Measurements from ENCODE around the gene CNOT2. TPM values are rescaled to one million over a fixed set of nuclear protein-coding genes. Genes with fewer than 3 reads are reported as not detected.

CNOT2 gene, protein sequence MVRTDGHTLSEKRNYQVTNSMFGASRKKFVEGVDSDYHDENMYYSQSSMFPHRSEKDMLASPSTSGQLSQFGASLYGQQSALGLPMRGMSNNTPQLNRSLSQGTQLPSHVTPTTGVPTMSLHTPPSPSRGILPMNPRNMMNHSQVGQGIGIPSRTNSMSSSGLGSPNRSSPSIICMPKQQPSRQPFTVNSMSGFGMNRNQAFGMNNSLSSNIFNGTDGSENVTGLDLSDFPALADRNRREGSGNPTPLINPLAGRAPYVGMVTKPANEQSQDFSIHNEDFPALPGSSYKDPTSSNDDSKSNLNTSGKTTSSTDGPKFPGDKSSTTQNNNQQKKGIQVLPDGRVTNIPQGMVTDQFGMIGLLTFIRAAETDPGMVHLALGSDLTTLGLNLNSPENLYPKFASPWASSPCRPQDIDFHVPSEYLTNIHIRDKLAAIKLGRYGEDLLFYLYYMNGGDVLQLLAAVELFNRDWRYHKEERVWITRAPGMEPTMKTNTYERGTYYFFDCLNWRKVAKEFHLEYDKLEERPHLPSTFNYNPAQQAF
- total RNA-seq (2021) (57.9 and 85.4 TPM in 2 replicates), Bru-seq, nascent RNA (percentile 95 among the genes with signal in this experiment), BruChase-seq, experiment 1, labeled RNA remaining after a 2-hour chase (percentile 92 among the genes with signal in this experiment), BruChase-seq, experiment 2, labeled RNA remaining after a 6-hour chase (percentile 68 among the genes with signal in this experiment)
- long read RNA-seq, transcript CNOT2-201 (16 exons, 3,282 nt): major isoform, 54 of 94 reads
- long read RNA-seq, partial matches to known transcripts: 11 of 94 reads
- long read RNA-seq, other reads (novel, unspliced or antisense): 29 of 94 reads

DNA sequence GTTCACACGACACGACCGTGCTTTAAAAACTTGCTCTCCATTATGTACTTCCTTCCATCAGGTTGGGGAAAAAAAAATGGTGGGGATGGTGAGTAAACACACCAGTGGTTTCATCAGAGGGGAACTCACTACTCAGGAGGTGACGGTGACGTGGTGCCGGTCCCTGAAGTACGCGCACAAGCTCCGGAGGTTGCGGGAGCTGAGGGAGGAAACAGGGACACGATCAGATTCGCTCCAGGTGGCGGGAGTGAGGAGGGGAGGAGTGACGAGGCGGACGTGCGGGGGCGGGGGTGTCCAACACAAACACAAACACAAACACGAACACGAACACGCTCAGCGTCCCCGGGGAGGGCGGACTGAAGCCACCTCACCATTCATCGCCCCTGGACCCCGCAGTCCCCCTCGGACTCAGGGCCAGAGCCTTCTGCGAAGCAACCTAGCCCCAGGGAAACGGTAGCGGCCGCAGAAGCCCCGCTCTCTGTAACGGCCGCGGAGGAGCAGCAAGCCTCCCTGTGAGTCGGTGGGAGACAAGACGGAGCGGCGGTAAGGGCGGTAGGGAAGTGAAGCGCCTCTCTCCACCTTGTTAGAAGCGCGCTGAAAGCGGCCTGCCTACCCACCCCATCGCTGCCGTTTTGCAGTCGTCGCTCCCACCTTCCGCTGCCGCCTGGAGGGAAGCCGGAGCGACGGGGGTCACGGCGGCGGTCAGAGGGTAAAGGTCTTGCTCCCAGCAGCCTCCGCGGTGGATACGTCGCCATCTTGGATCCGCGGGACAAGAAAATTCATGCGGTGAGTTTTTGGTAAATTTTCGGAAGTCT is at the start of gene CNOT2:
Gene CNOT2, plus strand, starts transcription at position 739 of the 815 bp plus-strand sequence. CDS start 34,794 bp downstream, outside the sequence.
- H3K79me2 ChIP-seq (ENCODE audit: low read depth): peaks cover 63% of the 10 kb centered on the region

DNA sequence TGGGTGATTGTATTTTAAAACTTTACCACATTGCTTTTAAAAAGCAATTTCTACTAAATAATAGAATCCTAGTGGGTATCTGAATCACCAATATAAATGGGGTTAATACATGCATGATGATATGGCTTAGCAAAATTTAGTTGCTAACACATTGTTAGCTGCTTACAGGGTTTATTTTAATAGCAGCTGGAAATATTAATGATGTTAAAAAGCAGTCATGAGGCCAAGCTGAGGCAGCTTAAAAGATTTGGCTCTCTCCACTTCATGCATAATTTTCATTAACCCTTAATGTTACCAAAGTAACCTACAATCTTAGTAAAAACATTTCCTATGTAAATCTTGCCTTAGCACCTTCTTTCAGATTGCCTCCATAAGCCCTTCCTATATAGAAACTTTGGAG is 49.2 kb upstream of the CNOT2 start:
- no peak overlapping the region for H3K27ac ChIP-seq
- no peaks in the 10 kb centered on the region for H3K9me3 ChIP-seq (ENCODE audit: insufficient read depth, low read depth)
- DNase-seq: no peak
- no peaks in the 10 kb centered on the region for H3K79me2 ChIP-seq (ENCODE audit: low read depth)
- H3F3A ChIP-seq (ENCODE audit: insufficient read depth, low read depth): no peaks in the 10 kb centered on the region
- TF ChIP-seq, protein P1, sequence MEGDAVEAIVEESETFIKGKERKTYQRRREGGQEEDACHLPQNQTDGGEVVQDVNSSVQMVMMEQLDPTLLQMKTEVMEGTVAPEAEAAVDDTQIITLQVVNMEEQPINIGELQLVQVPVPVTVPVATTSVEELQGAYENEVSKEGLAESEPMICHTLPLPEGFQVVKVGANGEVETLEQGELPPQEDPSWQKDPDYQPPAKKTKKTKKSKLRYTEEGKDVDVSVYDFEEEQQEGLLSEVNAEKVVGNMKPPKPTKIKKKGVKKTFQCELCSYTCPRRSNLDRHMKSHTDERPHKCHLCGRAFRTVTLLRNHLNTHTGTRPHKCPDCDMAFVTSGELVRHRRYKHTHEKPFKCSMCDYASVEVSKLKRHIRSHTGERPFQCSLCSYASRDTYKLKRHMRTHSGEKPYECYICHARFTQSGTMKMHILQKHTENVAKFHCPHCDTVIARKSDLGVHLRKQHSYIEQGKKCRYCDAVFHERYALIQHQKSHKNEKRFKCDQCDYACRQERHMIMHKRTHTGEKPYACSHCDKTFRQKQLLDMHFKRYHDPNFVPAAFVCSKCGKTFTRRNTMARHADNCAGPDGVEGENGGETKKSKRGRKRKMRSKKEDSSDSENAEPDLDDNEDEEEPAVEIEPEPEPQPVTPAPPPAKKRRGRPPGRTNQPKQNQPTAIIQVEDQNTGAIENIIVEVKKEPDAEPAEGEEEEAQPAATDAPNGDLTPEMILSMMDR (conservative IDR thresholded peaks at IDR 0.05): no peak
- no peak for TF ChIP-seq EZH2 (IDR thresholded peaks at IDR 0.05; ENCODE audit: low read depth)
- H3K4me2 ChIP-seq: no peak overlapping the region
- no peaks in the 10 kb centered on the region for H3K9me2 ChIP-seq (ENCODE audit: insufficient read depth)
- no peaks in the 10 kb centered on the region for H3K36me3 ChIP-seq (ENCODE audit: low read depth)
- no peaks in the 10 kb centered on the region for H3K27me3 ChIP-seq (ENCODE audit: insufficient read depth, low read depth)
- intact Hi-C loops (cut with micrococcal nuclease; ENCODE audit: unreplicated experiment): no loop called here
- no peak overlapping the region for H3K4me3 ChIP-seq
- no peak overlapping the region for H2AFZ ChIP-seq
- no TSS peak for BruUV-seq (replicated peaks)
- peaks cover 12% of the 10 kb centered on the region for H3K4me1 ChIP-seq (replicated peaks; ENCODE audit: insufficient read depth)
- CTCF ChIA-PET: no interaction called here
- H4K20me1 ChIP-seq (ENCODE audit: insufficient read depth): no peaks in the 10 kb centered on the region
- POLR2A ChIA-PET (ENCODE audit: unreplicated experiment): interaction anchor here (0.6 kb wide), 1 partner anchor 459 kb away, joined by 4 read pairs; no protein-coding TSS in a partner anchor

More for the DNA sequence above, at the start of gene CNOT2:
- Histone ChIP-seq H3K4me2 (peak within 1 kb of the TSS; percentile 99), H3K4me1 (replicated peaks; ENCODE audit: insufficient read depth) (peaks cover 37% of the 10 kb centered on the region), H3K27me3 (ENCODE audit: insufficient read depth, low read depth) (no peaks in the 10 kb centered on the region), H2AFZ (peak within 1 kb of the TSS; percentile 99), H3K36me3 (ENCODE audit: low read depth) (peaks cover 25% of the 10 kb centered on the region), H3K4me3 (peak within 1 kb of the TSS; percentile 97), H4K20me1 (ENCODE audit: insufficient read depth) (peaks cover 31% of the 10 kb centered on the region), H3K9me3 (ENCODE audit: insufficient read depth, low read depth) (no peaks in the 10 kb centered on the region), H3K9me2 (ENCODE audit: insufficient read depth) (no peaks in the 10 kb centered on the region), H3F3A (ENCODE audit: insufficient read depth, low read depth) (peaks cover 20% of the 10 kb centered on the region), H3K27ac (peak within 1 kb of the TSS; percentile 98)
- DNase-seq: peak; percentile 79 to 85
- CTCF ChIA-PET: no interaction called here
- intact Hi-C loops (cut with micrococcal nuclease; ENCODE audit: unreplicated experiment): loop anchor here (2.0 to 5.0 kb wide), 2 partner anchors 124 to 342 kb away; partner anchors contain the start of gene KCNMB4
- BruUV-seq (replicated peaks): TSS peak; percentile 44
- TF ChIP-seq, protein P1 (conservative IDR thresholded peaks at IDR 0.05): no peak
- TF ChIP-seq EZH2 (IDR thresholded peaks at IDR 0.05; ENCODE audit: low read depth): no peak
- POLR2A ChIA-PET (ENCODE audit: unreplicated experiment): interaction anchor here (0.7 kb wide), 1 partner anchor 277 kb away, joined by 5 read pairs; no protein-coding TSS in a partner anchor
